C4-2B (cell line): ENCODE data around the gene GALNT14.

Experiments
- CTCF ChIP-seq: fragments of 450-650 bp; conservative IDR thresholded peaks from 2 replicates; pipeline ENCODE4 v1.5.1; 2017; ENCODE audit warnings: mild to moderate bottlenecking
- ZFX ChIP-seq: fragments of 450-650 bp; IDR thresholded peaks from 2 replicates; pipeline ENCODE4 v1.6.1; 2017

- TF ChIP-seq CTCF (peak; percentile 5; the same call in 1 of the 2 replicates), ZFX (no peak)
Observed at GRCh38 chr2:31079665-31080064, 58.6 kb downstream of the GALNT14 start.
